ENCODE data around the gene UGT2B15.
"Not testable (repeated sequence)": the region's sequence is repeated elsewhere in the genome, so short reads cannot be mapped to it uniquely, and the experiment has no call there.

The UGT2B15 gene

DNA sequence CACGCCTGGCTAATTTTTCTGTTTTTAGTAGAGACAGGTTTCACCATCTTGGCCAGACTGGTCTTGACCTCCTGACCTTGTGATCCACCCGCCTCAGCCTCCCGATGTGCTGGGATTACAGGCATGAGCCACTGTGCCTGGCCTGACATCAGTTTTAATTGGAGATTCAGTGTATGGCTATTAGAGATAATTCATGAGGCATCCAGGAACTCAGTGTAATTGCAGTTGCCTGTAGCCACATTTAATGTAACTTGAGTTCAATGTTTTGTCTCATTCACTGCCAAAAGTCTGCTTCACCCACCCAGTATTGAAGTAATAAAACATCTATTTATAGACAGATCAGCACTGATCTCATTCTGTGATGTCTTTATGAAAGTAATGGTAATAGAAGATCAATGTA, 5.7 kb downstream of the UGT2B15 start:
- not testable (repeated sequence) for ATAC-seq

DNA sequence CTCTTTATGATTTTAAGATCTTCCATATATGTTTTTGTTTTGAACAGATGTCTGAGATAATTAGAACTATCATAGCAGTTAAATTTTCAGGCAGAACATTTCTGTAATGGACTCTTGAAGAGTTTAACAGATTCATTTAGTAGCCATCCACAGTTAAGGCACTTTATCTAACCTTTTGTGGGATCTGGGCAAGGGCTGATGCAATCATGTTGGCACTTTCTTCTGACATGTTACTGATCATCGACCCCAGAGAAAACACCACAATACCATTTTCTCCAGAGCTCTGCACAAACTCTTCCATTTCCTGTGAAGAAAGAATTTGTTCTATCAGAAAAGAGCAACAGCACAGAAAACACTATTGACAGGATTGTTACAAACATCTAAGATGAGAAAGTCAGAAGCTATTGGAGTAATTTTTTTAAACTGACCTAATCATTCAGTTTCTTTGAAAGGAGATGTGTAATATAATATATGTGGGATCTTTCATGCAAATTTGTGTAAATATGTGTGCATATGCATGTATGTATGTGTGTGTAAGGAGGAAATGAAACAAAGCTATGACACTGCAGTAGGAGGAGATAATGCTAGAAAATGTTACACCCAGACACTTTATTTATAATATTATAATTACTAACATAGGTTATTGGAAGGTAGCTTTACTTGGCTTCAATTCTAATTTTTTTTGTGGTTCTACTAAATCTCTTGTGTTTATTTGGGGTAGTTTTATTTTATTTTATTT, 7.4 kb downstream of the UGT2B15 start:
- ATAC-seq = not testable (repeated sequence)

- no peak for TF ChIP-seq GLIS3 (CRISPR knock-in tag; IDR thresholded peaks at IDR 0.05)
- TF ChIP-seq, protein P1, sequence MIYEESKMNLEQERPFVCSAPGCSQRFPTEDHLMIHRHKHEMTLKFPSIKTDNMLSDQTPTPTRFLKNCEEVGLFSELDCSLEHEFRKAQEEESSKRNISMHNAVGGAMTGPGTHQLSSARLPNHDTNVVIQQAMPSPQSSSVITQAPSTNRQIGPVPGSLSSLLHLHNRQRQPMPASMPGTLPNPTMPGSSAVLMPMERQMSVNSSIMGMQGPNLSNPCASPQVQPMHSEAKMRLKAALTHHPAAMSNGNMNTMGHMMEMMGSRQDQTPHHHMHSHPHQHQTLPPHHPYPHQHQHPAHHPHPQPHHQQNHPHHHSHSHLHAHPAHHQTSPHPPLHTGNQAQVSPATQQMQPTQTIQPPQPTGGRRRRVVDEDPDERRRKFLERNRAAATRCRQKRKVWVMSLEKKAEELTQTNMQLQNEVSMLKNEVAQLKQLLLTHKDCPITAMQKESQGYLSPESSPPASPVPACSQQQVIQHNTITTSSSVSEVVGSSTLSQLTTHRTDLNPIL (CRISPR knock-in tag; IDR thresholded peaks at IDR 0.05; ENCODE audit: low read depth) = no peak
- TF ChIP-seq PATZ1 (CRISPR knock-in tag; IDR thresholded peaks at IDR 0.05; ENCODE audit: borderline replicate concordance) = no peak
- TF ChIP-seq, protein P2, sequence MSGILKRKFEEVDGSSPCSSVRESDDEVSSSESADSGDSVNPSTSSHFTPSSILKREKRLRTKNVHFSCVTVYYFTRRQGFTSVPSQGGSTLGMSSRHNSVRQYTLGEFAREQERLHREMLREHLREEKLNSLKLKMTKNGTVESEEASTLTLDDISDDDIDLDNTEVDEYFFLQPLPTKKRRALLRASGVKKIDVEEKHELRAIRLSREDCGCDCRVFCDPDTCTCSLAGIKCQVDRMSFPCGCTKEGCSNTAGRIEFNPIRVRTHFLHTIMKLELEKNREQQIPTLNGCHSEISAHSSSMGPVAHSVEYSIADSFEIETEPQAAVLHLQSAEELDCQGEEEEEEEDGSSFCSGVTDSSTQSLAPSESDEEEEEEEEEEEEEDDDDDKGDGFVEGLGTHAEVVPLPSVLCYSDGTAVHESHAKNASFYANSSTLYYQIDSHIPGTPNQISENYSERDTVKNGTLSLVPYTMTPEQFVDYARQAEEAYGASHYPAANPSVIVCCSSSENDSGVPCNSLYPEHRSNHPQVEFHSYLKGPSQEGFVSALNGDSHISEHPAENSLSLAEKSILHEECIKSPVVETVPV (CRISPR knock-in tag; IDR thresholded peaks at IDR 0.05) = no peak
- TF ChIP-seq ZFP30 (CRISPR knock-in tag; IDR thresholded peaks at IDR 0.05) = no peak
- TF ChIP-seq OSR1 (CRISPR knock-in tag; IDR thresholded peaks at IDR 0.05) = no peak
- TF ChIP-seq ARNTL (CRISPR knock-in tag; IDR thresholded peaks at IDR 0.05; ENCODE audit: borderline replicate concordance, low read depth) = no peak
- no peak for TF ChIP-seq ZNF8 (CRISPR knock-in tag; IDR thresholded peaks at IDR 0.05)
- TF ChIP-seq SNAI2 (CRISPR knock-in tag; IDR thresholded peaks at IDR 0.05) = no peak
- no peak for TF ChIP-seq TCF4 (CRISPR knock-in tag; IDR thresholded peaks at IDR 0.05; ENCODE audit: borderline replicate concordance)
- TF ChIP-seq PPARA (CRISPR knock-in tag; IDR thresholded peaks at IDR 0.05; ENCODE audit: borderline replicate concordance) = no peak
- no peak for TF ChIP-seq CSDC2 (CRISPR knock-in tag; IDR thresholded peaks at IDR 0.05)
- TF ChIP-seq TSHZ2 (CRISPR knock-in tag; IDR thresholded peaks at IDR 0.05) = no peak
- TF ChIP-seq, protein P3, sequence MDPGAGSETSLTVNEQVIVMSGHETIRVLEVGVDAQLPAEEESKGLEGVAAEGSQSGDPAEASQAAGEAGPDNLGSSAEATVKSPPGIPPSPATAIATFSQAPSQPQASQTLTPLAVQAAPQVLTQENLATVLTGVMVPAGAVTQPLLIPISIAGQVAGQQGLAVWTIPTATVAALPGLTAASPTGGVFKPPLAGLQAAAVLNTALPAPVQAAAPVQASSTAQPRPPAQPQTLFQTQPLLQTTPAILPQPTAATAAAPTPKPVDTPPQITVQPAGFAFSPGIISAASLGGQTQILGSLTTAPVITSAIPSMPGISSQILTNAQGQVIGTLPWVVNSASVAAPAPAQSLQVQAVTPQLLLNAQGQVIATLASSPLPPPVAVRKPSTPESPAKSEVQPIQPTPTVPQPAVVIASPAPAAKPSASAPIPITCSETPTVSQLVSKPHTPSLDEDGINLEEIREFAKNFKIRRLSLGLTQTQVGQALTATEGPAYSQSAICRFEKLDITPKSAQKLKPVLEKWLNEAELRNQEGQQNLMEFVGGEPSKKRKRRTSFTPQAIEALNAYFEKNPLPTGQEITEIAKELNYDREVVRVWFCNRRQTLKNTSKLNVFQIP (CRISPR knock-in tag; IDR thresholded peaks at IDR 0.05; ENCODE audit: borderline replicate concordance, low read depth) = no peak
- TF ChIP-seq ZNF70 (CRISPR knock-in tag; IDR thresholded peaks at IDR 0.05) = no peak
- TF ChIP-seq TOX (CRISPR knock-in tag; IDR thresholded peaks at IDR 0.05; ENCODE audit: borderline replicate concordance) = no peak
- TF ChIP-seq ZFP3 (CRISPR knock-in tag; IDR thresholded peaks at IDR 0.05) = no peak
- TF ChIP-seq ZC3H10 (CRISPR knock-in tag; IDR thresholded peaks at IDR 0.05) = no peak
- TF ChIP-seq ESRRG (CRISPR knock-in tag; IDR thresholded peaks at IDR 0.05) = no peak
Measured at GRCh38 chr4:68658672-68659071, 11.8 kb downstream of the UGT2B15 start.

GRCh38 chr4:68657022-68657594, 13.3 kb downstream of the UGT2B15 start:
- ATAC-seq = not testable (repeated sequence)

More at GRCh38 chr4:68658672-68659071, 11.8 kb downstream of the UGT2B15 start:
- no peak for ATAC-seq

DNA sequence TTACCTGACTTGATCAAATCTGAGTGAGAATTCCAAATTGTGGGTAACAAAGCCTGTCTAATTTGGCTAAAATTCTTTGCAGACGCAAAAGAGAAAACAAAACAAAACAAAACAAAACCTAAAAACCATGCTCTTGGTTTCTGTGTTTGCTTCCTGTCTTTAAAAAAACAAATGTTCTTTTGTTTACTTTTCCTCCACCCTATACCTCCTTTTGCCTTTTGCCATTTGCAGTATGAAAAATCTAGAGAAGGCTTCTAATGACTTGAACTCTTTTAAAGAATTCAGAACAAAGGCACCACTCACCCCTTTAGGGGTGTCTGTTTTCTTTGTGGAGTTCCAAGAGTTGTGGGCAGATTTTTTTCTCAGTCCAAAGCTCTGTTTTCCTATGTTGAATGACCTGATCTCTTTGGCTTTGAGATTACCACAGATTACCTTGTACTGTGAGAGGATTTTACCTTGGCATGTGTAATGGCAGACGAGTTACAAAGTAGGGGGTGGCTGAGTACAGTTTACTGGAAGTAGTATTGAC, 13.9 kb downstream of the UGT2B15 start:
- not testable (repeated sequence) for ATAC-seq

Data from SK-N-SH treated with all-trans-retinoic acid at 6 μM for 48 hours (cell line).